HG03066 (cell line): ENCODE data around the gene SLC22A31.

Experiments used
- ATAC-seq: cut with Tn5 transposase; IDR thresholded peaks from one replicate; pipeline ENCODE4 v1.9.1; 2021; ENCODE audit warnings: low read depth; ENCODE audit not compliant: unreplicated experiment

The SLC22A31 gene

DNA sequence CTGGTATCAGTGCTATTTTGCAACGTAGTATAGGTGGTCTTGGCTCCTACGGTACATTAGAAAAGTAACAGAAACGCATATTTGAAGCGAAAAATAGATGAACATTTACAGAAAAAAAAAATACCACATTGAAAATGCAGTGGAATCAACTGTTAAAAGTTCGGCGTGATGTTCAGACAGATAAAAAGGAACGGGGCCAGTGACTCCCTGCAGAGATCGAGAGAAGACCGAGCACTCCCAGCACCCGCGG, 16.7 kb upstream of the SLC22A31 start:
- ATAC-seq: no peak

DNA sequence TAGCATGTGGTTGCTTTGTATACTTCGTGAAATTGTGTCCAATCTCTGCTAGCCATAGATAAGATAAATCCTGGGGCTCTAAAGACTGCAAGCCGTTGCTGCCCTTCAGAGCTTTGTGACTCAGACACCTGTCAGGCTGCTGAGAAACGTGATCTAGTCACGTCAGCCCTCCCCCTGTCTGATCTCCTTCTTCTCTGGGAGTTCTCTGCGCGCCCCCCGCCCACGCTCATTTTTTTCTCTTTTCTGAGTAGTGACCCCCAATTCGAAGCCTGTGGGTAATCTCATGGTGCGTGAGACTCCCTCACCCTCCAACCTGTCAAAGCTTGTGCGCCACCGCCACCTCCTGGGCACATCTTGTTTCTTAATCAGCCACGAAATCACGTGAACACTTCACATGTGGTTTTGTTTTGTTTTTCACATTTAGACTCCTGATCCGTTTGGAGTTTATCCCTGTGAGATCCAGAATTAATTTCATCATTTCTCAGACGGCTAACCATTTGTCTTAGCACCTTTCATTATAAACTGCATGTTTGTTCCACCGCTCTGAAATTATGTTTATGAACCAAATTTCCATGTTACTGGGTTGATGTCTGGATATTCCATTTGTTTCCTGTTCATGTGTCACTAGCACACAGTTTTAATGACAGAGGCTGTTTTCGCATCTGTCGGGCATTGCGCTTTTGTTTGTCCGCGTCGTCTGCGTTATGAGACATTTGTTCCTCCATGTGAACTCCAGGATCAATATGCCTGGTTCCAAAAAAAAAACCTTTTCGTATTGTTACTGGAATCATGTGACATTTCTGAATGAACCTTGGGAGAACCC, 16.2 kb upstream of the SLC22A31 start:
- ATAC-seq: no peak

DNA sequence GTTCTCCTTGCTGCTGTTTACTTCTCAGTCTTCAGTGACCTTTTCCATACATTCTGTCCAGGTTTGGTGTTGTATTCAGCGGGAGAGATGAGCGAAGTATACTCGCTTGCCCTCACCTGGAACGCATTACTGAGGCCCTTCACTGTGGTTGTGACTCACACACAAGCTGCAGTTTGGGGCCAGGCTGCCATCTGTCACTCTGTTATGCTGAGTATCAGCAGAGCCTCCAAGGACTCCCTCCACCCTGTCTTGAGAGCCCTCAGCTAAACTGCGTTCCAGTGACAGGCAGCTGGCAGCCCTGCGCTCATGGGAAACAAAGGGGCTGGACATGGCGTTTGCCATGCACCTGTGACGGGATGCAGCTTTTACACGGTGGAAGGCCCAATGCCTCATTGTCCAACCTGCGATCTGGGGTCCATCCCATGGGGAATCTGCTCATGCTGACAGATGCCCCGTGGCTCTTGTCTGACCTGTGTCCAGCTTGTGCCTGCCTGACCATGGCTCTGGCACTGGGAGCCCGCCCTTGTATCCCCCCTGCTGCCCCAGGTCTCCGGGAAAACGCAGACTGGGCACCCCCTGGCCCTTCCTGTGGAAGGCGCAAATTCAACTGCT, 10.7 kb upstream of the SLC22A31 start:
- ATAC-seq: no peak

DNA sequence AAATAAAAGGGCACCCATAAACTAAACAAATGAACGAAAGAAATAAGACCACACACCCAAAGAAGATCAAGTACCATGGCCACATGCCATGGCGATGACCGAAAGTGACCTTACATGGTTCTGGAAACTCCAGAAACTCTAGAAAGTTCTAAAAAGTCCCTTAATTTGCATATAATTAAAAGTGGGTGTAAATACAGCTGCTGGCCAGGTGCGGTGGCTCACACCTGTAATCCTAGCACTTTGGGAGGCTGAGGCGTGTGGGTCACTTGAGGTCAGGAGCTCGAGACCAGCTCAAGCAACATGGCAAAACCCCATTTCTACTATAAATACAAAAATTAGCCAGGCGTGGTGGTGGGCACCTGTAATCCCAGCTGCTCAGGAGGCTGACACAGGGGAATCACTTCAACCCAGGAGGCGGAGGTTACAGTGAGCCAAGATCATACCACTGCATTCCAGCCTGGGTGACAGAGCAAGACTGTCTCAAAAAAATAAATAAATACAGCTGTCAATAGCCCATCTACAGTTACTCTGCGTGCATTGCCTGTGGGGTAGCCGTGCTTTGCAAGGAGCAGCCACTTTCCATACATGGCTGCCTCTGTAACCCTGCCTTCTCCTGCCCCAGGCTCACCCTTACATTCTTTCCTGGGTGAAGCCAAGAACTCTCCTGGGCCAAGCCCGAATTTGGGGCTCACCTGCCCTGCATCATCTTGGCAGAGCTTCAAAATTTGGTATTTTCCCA, 10.0 kb upstream of the SLC22A31 start:
- no peak for ATAC-seq

DNA sequence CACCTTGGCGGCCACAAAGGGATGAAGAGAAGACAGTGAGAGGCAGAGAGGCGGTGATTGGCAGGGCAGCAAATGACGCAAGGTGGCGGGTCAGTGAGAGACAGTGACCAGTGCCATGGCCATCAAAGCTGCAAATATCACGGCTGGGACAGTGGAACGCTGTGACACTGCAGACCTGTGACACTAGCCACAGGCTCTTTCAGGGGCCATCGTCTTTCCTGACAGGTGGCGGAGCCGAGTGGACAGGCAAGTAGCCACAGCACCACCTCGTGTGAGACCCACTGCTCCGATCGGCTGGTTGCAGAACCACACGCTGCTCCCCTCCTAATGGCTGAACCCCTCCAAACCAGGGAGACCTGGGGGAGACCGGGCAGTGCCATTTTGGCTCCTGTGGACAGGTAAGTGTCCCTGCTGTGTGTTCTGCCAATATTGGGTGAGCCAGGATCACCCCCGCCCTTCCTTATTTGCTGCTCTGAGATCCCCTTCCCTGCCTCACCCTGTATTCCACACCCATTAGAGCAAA, 9.2 kb upstream of the SLC22A31 start:
- no peak for ATAC-seq

DNA sequence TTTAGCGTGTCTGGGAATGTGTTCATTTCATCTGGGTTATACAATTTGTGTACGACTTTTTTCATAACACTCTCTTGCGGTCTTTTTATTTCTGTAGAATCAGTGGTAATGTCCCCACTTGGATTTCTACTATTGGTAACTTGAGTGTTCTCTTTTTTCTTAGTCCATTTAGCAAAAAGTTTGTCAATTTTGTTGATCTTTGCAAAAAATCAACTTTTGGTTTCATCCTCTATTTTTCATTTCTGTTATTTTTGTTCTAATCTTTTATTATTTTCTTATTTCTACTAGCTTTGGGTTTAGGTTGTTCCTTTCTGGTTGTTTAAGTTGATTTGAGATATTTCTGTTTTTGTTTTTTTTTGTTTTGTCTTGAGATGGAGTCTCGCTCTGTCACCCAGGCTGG, 7.7 kb upstream of the SLC22A31 start:
- ATAC-seq: no peak

DNA sequence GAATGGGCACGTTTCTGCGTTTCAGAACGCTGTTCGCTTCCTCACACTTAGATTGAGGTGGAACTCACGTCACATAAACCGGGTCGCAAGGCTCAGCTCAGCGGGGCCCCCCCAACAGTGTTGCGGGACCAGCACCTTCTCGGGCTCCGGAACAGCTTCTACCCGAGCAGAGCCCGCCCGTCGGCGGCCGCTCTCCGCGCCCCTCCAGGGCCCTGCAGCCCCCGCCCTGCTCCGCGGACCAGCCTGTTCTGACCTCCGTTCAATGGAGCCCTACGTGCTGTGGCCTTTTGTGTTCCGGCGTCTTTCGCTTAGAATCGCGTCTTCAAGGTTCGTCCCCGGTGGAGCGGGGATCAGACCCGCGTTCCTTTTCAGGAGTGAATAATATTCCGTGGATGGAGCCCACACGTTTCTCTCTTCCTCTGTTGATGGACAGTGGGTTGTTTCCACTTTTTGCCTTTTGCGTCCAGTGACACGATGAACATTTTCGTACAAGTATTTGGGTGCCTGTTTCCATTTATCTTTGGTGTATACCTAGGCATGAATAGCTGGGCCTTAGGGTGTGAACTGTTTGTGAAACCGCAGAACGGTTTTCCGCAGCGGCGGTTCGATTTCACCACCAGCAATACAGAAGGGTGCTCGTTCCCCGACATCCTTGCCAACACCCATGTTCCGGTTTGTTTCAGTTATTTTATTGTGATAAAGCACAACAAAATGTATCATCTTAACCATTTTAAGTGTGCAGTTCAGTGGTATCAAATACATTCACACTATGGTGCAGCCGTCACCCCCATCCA, 2.3 kb upstream of the SLC22A31 start:
- no peak for ATAC-seq

DNA sequence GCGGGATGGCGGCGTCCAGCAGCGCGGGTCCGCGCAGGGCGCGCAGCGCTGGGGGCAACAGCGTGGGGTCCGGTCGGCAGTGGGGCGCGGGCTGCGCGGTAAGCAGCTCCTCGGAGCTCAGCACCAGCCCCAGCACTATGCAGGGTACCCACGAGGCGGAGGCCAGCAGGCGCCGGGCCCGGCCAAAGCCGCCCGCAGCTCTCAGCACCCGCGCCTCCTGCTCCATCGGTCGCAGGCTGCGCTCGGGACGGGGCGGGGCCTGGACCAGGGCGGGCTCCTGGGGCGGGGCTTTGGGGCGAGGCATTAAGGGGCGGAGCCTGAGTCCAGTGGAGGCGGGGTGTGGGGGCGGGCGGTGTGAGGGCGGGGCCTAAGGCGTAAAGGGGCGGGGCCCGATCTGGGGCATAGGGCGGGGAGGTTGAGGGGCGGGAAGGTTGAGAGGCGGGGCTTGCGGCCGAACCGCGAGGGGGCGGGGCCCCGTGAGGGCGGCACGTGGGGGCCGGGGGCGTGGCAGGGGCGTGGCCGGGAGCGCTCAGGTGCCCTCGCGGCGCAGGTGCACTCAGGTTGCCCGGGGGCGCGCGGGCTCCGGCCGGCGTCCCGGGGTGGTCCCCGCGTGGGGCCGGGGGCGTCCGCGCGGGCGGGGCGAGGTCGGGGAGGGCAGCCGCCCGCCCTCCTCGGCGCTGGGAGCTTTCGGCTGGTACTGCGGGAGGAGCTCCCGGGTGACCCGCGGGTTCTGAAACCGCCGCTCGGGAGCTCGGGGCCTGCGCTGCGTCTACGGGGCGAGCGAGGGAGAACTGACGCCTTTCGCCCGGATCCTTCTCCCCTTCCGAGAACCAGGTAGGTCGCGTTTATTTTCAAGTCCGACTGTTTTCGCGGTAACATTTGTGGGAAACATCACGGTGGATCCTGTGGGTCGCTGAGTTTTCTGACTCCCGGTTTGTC, 1.4 kb upstream of the SLC22A31 start:
- no peak for ATAC-seq

DNA sequence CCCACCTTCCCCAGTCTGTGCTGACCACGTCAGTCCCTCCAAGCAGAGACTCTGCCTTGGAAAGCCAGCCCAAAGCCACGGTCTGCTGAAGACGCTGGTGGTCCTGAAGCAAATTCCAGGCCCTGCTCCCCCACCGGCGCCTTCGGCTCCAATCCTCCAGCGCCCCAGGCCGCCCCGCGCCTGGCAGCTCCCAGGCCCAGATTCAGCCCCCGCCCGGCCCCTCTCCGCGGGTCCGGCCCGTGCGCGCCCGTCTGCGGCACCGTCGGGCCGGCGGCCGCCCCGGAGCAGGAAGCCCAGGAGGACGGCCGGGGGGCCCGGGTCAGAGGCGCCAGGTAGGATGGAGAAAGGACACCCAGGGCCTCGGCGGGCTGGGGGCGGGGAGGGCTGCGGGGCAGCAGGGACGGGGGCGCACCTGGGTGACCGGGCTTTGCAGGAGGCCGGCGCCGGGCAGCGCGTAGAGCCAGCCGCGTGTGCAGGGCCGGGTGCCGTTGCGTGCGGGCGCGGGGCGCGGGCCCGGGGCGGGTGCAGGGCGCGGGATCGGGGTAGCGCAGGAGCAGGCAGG, 594 bp upstream of the SLC22A31 start:
- ATAC-seq: no peak

DNA sequence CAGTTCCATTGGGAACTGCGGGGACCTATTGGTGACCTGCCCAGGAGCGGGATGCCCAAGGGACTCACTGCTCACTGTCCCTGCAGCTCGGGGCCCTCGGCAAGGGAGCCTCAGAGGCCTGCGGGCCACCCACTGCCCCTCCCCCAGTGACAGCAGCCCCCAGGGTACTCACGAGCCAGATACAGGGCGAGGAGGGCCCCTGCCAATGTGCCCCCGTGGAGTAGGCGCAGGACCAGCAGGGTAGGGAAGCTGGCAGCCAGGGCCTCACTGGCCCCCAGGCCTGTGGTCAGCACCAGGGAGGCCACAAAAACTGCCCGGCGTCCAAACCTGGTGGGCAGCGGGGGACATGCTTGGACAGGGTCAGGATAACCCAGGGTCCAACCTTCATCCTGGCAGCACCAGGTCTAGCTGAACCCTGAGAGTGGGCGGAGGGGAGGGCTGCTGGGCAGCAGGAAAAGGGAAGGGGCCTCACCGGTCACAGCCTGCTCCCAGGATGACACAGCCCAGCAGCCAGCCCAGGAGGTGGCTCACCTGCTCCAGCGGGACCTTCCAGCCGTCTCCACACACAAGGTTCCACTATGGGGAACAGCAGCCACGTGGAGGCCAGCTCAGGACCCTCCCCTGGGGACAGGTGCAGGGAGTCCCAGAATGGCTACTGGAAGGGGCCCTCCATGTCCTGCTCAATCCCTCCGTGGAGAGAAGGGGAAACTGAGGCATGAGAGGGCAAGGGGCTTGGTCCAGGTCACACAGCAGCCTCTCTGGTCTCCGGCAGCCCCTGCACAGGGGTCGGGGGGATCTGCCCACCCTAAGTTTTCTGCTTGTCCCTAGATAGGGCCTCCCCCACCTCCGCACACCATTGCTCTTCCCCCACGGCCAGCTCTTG, 855 bp downstream of the SLC22A31 start:
- ATAC-seq: no peak

DNA sequence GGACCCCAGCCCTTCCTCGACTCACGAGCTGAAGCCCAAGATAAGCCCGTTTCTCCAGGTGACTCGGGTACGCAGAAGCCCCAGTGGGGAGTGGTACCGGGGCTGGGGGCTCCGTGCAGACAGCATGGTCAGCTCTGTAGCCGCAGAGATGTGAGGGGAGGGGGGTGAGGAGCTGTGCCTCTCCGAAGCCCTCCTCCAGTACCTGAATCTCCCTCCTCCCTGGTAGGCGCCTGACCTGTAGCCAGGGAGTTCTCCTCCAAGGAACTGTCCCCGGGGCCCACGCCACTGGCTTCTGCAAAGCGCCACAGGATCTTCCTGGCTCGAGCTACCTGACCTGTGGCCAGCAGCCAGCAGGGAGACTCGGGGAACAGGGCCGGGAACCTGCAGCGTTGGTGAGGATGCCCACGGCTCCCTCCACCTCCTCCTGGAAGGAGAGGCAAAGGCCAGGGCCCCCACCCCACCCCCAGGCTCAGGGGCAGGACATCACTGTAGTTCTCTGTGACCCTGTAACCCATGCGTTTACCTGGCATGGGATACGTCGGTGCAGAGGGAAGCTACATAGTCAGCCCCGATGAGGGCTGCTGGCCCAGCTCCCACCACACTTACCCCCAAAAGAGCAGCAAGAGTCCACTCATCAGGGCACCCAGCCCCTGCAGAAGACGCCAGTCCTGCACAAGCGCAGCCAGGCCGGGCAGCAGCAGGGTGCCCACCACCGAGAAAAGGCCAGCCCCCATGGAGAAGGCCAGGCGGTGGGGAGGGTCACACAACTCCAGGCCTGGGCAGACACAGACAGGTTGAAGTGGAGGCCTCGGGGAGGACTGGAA, 1.7 kb downstream of the SLC22A31 start:
- no peak for ATAC-seq

DNA sequence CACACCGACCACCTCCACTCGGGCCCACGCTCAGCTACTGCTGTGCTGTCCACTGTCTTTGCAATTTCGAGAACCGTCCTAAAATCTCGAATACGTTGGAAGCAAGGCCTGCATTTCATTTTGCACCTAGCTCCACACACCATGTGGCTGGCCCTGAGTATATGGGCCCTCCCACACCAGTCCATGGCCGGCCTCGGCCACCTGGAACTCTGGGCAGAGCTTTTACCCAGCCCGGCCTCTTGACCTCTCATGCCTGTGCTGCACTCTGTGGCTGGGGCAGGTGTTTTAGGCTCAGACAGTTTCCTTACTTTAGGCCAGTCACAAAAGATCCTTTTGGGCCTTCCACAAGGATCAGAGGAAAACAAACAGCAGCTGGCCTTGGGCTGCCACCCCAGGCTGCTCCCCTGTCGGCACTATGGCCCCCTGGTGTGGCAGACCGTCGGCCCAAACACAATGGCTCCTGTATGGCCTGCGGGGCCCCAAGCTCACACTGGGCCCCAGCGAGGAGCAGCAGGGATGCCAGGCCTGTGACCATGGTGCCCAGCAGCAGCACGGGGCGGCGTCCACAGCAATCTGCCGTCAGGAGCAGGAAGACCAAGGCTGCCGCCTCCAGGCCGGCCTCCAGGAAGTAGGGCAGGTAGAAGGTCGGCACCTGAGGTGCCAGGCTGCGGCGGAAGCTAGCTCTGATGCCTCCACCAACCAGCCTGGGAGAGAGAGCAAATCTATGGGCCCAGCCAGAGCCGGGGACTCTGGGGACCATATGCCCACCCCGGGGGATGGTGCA, 2.5 kb downstream of the SLC22A31 start:
- ATAC-seq: no peak

DNA sequence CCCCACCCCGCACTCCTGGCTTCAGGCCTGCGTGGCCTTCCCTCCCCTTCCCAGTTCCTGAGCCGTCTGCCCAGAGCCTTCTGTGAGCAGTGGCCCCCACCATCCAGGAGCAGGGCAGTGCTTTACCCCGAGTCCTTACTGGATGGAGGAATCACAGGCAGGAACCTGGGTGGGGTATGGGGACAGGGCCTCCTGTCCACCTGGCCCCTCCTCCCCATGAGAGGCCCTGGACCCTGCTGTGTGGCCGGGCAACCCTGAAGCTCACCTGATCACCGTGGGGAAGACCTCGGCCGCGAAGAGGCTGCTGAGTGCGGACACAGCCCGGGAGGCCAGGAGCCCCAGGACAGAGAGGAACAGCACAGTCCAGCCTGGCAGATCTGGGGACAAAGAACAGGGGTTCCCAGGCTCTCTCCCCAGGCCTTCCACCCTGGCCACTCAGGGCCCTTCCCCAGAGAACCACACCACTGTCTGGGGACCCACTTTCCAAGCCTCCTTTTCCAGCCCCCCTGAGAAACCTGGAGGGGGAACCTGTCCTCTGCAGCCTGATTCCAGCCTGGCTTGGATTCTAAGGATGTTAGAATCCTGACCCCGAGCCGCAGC, 3.2 kb downstream of the SLC22A31 start:
- ATAC-seq: no peak

DNA sequence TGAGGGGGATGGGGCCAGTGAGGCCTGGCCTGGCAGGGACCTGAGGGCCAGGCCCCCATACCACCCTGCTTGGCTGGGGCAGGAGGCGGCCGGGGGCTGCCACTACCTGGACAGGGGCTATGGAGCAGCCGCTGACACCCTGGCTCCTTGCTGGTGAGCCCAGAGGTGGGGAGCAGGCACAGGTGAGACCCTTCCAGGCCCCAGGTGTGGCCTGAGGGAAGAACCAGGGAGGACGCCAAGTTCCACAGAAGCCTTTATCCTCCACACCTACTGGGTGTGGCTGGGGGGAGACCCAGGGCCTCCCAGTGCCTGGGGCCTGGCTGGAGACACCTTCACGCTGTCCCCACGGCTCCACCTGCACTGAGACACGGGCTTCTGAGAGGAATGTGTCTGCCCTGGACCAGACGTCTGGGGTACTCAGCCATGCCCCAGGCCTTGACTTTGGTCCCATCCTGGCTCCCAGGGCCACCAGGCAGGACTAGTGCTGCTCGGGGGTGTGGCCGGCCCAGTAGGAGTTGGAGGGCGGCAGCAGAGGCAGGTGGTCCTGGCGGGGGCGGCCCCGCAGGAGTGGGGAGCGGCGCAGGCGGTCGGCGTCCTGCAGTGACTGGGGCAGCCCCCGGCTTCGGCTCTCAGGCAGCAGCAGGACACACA, 4.7 kb downstream of the SLC22A31 start:
- no peak for ATAC-seq

DNA sequence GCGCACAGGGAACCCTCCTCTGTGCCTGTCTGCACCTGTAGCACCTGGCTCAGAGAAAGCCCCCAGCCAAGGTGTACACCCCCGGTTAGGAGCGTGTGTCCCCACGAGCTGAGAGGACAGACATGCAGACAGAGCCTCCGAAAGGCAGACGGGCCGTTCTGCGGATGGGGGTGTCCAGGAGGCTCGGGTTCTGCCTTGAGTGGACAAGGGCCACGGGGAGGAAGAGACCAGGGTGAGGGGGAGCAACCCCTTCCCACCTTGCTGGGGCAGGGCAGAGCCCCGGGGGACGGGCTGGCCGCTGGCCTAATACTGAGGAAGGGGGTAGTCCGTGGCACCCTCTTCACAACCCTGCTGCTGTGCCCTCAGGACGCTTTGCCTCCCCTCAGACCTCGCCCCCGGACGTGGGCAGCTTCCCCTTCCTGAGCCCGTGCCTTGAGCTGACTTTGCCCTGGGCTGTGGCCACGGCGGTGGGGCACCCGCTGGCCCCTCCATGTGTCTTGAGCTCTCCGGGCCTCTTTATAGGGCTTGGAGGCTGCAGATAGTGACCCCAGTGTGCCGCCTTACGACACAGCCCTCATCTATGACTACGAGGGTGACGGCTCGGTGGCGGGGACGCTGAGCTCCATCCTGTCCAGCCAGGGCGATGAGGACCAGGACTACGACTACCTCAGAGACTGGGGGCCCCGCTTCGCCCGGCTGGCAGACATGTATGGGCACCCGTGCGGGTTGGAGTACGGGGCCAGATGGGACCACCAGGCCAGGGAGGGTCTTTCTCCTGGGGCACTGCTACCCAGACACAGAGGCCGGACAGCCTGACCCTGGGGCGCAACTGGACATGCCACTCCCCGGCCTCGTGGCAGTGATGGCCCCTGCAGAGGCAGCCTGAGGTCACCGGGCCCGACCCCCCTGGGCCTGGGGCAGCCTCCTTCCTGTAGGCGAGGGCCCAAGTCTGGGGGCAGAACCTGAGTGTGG, 5.7 kb downstream of the SLC22A31 start:
- ATAC-seq: no peak
